ENCODE data around the gene ZFP90. TPM values are rescaled to one million over a fixed set of nuclear protein-coding genes. Genes with fewer than 3 reads are reported as not detected.

The ZFP90 gene
- total and polyA plus RNA-seq, 2 donors (not counting 1 experiment from before 2014, with no cell fraction given): 18.7 to 42.8 TPM

DNA sequence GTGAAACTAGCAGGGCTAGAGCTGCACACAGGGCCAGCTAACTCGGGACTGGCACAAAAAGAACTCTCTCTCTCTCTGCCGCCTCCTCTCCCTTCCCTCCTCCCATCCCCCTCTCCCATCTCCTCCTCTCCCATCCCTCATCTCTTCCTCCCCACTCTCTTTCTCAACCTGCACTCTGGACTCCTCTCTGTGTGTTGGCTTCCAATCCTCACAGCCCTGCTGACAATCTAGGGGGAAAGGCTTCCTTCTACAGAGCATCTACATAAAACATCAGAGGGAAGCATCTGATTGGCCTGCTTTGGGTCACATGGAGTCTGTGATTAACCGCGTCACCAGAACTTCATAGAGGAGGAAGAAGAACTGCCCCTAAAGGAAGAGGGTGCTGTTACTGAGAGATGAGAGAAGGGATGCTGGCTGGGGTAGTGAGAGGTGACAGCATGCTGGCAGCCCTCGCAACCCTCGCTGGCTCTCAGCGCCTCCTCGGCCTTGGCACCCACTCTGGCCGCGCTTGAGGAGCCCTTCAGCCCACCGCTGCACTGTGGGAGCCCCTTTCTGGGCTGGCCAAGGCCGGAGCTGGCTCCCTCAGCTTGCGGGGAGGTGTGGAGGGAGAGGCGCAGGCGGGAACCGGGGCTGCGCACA, 12.8 kb upstream of the ZFP90 start:
- Histone ChIP-seq H3K27ac (ENCODE audit: insufficient read depth, low read length) (no peak overlapping the region), H2AFZ (ENCODE audit: low read length) (no peak overlapping the region), H3K4me1 (ENCODE audit: control insufficient read depth, extremely low read depth, insufficient read depth, low read length) (peaks cover 4% of the 10 kb centered on the region), H3K79me2 (ENCODE audit: control insufficient read depth, insufficient read depth, low read length) (no peaks in the 10 kb centered on the region), H3K4me3 (replicated peaks in 1 of 4; ENCODE audit: control extremely low read depth in 1 of 4, insufficient read depth in 1 of 4, low read depth in 3 of 4, low read length in 4 of 4) (no peak overlapping the region), H3K9me3 (ENCODE audit: control insufficient read depth, insufficient read depth, low read depth, low read length) (no peaks in the 10 kb centered on the region), H3K4me2 (ENCODE audit: extremely low read depth, insufficient read depth, low read length) (no peak overlapping the region), H4K20me1 (ENCODE audit: control insufficient read depth, extremely low read depth, insufficient read depth, low read length) (no peaks in the 10 kb centered on the region), H3K27me3 (ENCODE audit: control insufficient read depth, insufficient read depth, low read length) (no peaks in the 10 kb centered on the region), H3K36me3 (ENCODE audit: control insufficient read depth, insufficient read depth, low read length) (no peaks in the 10 kb centered on the region), H3K9ac (ENCODE audit: insufficient read depth, low read length) (no peak overlapping the region)
- TF ChIP-seq EZH2 (IDR thresholded peaks at IDR 0.05; ENCODE audit: low read length, missing control alignments): no peak
- TF ChIP-seq, protein P1, sequence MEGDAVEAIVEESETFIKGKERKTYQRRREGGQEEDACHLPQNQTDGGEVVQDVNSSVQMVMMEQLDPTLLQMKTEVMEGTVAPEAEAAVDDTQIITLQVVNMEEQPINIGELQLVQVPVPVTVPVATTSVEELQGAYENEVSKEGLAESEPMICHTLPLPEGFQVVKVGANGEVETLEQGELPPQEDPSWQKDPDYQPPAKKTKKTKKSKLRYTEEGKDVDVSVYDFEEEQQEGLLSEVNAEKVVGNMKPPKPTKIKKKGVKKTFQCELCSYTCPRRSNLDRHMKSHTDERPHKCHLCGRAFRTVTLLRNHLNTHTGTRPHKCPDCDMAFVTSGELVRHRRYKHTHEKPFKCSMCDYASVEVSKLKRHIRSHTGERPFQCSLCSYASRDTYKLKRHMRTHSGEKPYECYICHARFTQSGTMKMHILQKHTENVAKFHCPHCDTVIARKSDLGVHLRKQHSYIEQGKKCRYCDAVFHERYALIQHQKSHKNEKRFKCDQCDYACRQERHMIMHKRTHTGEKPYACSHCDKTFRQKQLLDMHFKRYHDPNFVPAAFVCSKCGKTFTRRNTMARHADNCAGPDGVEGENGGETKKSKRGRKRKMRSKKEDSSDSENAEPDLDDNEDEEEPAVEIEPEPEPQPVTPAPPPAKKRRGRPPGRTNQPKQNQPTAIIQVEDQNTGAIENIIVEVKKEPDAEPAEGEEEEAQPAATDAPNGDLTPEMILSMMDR (conservative IDR thresholded peaks at IDR 0.05 in 1 of 2, IDR thresholded peaks at IDR 0.05 in 1 of 2; ENCODE audit: low read depth in 1 of 2, low read length in 2 of 2): no peak
- no peak for DNase-seq (ENCODE audit: low read depth in 2 of 2)

DNA sequence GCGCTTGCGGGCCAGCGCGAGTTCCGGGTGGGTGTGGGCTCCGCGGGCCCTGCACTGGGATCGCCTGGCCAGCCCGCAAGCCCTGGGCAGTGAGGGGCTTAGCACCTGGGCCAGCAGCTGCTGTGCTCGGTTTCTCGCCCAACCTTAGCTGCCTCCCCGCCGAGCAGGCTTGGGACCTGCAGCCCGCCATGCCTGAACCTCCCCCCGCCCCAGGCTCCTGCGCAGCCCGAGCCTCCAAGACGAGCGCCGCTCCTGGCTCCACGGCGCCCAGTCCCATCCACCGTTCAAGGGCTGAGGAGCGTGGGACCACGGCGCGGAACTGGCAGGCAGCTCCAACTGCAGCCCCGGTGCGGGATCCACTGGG, 12.3 kb upstream of the ZFP90 start:
- no peak for TF ChIP-seq EZH2 (IDR thresholded peaks at IDR 0.05; ENCODE audit: low read length, missing control alignments)
- TF ChIP-seq, protein P1 (conservative IDR thresholded peaks at IDR 0.05 in 1 of 2, IDR thresholded peaks at IDR 0.05 in 1 of 2; ENCODE audit: low read depth in 1 of 2, low read length in 2 of 2): no peak
- Histone ChIP-seq H3K9me3 (ENCODE audit: control insufficient read depth, insufficient read depth, low read depth, low read length) (no peaks in the 10 kb centered on the region), H3K27ac (ENCODE audit: insufficient read depth, low read length) (no peak overlapping the region), H2AFZ (ENCODE audit: low read length) (no peak overlapping the region), H3K9ac (ENCODE audit: insufficient read depth, low read length) (no peak overlapping the region), H3K4me3 (replicated peaks in 1 of 4; ENCODE audit: control extremely low read depth in 1 of 4, insufficient read depth in 1 of 4, low read depth in 3 of 4, low read length in 4 of 4) (no peak overlapping the region), H3K79me2 (ENCODE audit: control insufficient read depth, insufficient read depth, low read length) (no peaks in the 10 kb centered on the region), H4K20me1 (ENCODE audit: control insufficient read depth, extremely low read depth, insufficient read depth, low read length) (no peaks in the 10 kb centered on the region), H3K4me1 (ENCODE audit: control insufficient read depth, extremely low read depth, insufficient read depth, low read length) (peaks cover 4% of the 10 kb centered on the region), H3K27me3 (ENCODE audit: control insufficient read depth, insufficient read depth, low read length) (no peaks in the 10 kb centered on the region), H3K36me3 (ENCODE audit: control insufficient read depth, insufficient read depth, low read length) (no peaks in the 10 kb centered on the region), H3K4me2 (ENCODE audit: extremely low read depth, insufficient read depth, low read length) (no peak overlapping the region)
- no peak for DNase-seq (ENCODE audit: low read depth in 2 of 2)

DNA sequence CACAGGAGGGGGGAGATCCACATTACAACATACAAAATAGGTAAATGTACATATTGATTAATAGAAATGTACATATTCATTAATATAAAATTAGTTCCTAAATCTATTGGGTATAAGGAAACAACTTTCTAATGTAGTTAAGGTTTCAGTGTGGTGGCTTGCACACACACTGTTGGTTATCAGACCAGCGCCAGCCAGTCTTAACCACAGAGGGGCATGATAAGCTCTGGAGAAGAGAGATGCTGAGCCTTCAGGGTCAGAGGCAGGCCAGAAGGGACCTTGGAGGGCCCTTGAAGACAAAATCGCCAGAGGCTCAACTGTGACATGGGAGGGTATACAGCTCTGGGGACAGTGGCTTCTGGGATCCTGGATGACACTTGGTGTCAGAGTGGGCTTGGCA, 10.9 kb upstream of the ZFP90 start:
- Histone ChIP-seq H3K27me3 (ENCODE audit: control insufficient read depth, insufficient read depth, low read length) (no peaks in the 10 kb centered on the region), H3K79me2 (ENCODE audit: control insufficient read depth, insufficient read depth, low read length) (no peaks in the 10 kb centered on the region), H3K9ac (ENCODE audit: insufficient read depth, low read length) (no peak overlapping the region), H4K20me1 (ENCODE audit: control insufficient read depth, extremely low read depth, insufficient read depth, low read length) (no peaks in the 10 kb centered on the region), H3K27ac (ENCODE audit: insufficient read depth, low read length) (no peak overlapping the region), H3K4me3 (replicated peaks in 1 of 4; ENCODE audit: control extremely low read depth in 1 of 4, insufficient read depth in 1 of 4, low read depth in 3 of 4, low read length in 4 of 4) (no peak overlapping the region), H3K36me3 (ENCODE audit: control insufficient read depth, insufficient read depth, low read length) (no peaks in the 10 kb centered on the region), H3K4me1 (ENCODE audit: control insufficient read depth, extremely low read depth, insufficient read depth, low read length) (peaks cover 4% of the 10 kb centered on the region), H3K4me2 (ENCODE audit: extremely low read depth, insufficient read depth, low read length) (no peak overlapping the region), H2AFZ (ENCODE audit: low read length) (no peak overlapping the region), H3K9me3 (ENCODE audit: control insufficient read depth, insufficient read depth, low read depth, low read length) (no peaks in the 10 kb centered on the region)
- TF ChIP-seq, protein P1 (conservative IDR thresholded peaks at IDR 0.05 in 1 of 2, IDR thresholded peaks at IDR 0.05 in 1 of 2; ENCODE audit: low read depth in 1 of 2, low read length in 2 of 2): no peak
- TF ChIP-seq EZH2 (IDR thresholded peaks at IDR 0.05; ENCODE audit: low read length, missing control alignments): no peak
- DNase-seq (ENCODE audit: low read depth in 2 of 2): no peak
